Left ventricle myocardium inferior (tissue), 1 donor: Measurements from ENCODE around the gene PIK3CA. TPM values are rescaled to one million over a fixed set of nuclear protein-coding genes. Genes with fewer than 3 reads are reported as not detected.

ENCODE experiments used
- DNase-seq: peaks from one replicate; pipeline ENCODE4 v3.0.0-alpha.2; 2020
- H3K27ac ChIP-seq: fragments of 200-600 bp; replicated peaks from 2 replicates; pipeline ENCODE4 v1.8.0; 2021
- H3K27me3 ChIP-seq: fragments of 200-600 bp; 2 replicates; pipeline ENCODE4 v1.8.0; 2021; ENCODE audit warnings: low read depth
- H3K36me3 ChIP-seq: fragments of 200-600 bp; 2 replicates; pipeline ENCODE4 v1.8.0; 2021
- H3K4me1 ChIP-seq: fragments of 200-600 bp; 2 replicates; pipeline ENCODE4 v1.8.0; 2021
- H3K4me3 ChIP-seq: fragments of 200-600 bp; 2 replicates; pipeline ENCODE4 v1.8.0; 2021; ENCODE audit warnings: mild to moderate bottlenecking, moderate library complexity
- H3K9me3 ChIP-seq: fragments of 200-600 bp; replicated peaks from 2 replicates; pipeline ENCODE4 v1.8.0; 2021
- CTCF ChIP-seq: fragments of 200-600 bp; IDR thresholded peaks from 2 replicates; pipeline ENCODE4 v1.8.0; 2021; ENCODE audit warnings: antibody characterized with exemption, mild to moderate bottlenecking, borderline replicate concordance
- intact Hi-C: fragments of 100-400 bp; cut with micrococcal nuclease; formaldehyde crosslinking; loops from one replicate; pipeline ENCODE4 v1.11.0; 2022
- total RNA-seq: library from RNA; stranded (reverse); fragmentation: NEBNext Ultra II Directional; extraction: Animal tissue kit (Norgen Biotek cat#: 25700); gene quantifications from one replicate; pipeline ENCODE4 v1.2.1, GENCODE V29; 2021
- donor health status: DM: no; HTN: yes; CAD: no; lungs with severe emphysema.

Gene PIK3CA
- total RNA-seq, 1 donor from 2014 or later, result 19.6 TPM

GRCh38 chr3:179149951-179150350, 1.8 kb downstream of the PIK3CA start:
- Histone ChIP-seq H3K9me3 (no peaks in the 10 kb centered on the region), H3K4me1 (peaks cover 69% of the 10 kb centered on the region), H3K4me3 (peak overlapping the region; percentile 96), H3K27ac (peak overlapping the region; percentile 98), H3K36me3 (no peaks in the 10 kb centered on the region), H3K27me3 (no peaks in the 10 kb centered on the region)
- no peak for TF ChIP-seq CTCF
- intact Hi-C loops, result no loop called here
- no peak for DNase-seq

- TF ChIP-seq CTCF, result no peak
- Histone ChIP-seq H3K27ac (peak overlapping the region; percentile 98), H3K27me3 (no peaks in the 10 kb centered on the region), H3K4me3 (peak overlapping the region; percentile 96), H3K9me3 (no peaks in the 10 kb centered on the region), H3K36me3 (no peaks in the 10 kb centered on the region), H3K4me1 (peaks cover 75% of the 10 kb centered on the region)
- intact Hi-C loops, result no loop called here
- DNase-seq, result no peak
Measured at GRCh38 chr3:179150610-179151009, 2.5 kb downstream of the PIK3CA start.

DNA sequence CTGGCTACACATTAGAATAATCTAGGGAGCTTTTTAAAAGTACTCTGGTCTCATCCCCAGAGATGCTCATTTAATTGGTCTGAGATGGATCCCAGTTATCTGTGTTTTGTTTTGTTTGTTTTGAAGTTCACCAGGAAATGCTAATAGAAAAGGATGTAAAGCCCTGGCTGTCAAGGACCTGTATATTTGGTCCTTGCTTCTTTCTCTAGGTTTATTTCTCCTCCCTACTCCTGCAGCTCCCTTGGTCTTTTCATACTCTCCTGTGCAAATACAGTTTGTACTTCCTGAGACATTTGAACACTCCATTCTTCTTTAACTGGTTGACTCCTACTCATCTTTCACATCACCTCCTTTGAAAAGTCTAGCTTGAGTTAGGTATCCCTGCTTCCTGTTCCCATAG, 3.3 kb downstream of the PIK3CA start:
- Histone ChIP-seq H3K4me3 (no peak overlapping the region), H3K36me3 (no peaks in the 10 kb centered on the region), H3K9me3 (no peaks in the 10 kb centered on the region), H3K27ac (no peak overlapping the region), H3K27me3 (no peaks in the 10 kb centered on the region), H3K4me1 (peaks cover 83% of the 10 kb centered on the region)
- intact Hi-C loops, result no loop called here
- no peak for DNase-seq
- no peak for TF ChIP-seq CTCF

GRCh38 chr3:179156170-179156569, 8.0 kb downstream of the PIK3CA start:
- Histone ChIP-seq H3K4me1 (peaks cover 90% of the 10 kb centered on the region), H3K27ac (no peak overlapping the region)

DNA sequence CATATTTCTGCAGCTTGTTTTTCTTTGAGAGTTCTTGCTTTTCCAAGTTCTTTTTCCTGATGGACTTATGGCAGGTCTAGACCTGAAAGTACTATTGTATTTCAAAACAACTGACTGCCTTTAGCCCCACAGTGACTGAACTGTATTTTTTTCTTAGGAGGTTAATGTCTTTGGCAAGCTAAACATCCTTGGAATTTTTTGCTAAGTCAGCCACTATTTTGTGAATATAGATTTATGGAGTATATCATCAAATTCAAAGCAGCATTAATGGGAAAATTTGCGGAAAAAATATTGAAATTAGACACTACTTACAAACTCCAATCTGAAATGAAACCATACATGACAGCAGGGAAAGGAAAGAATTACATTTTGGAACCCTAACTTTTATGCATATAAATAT, 8.6 kb downstream of the PIK3CA start:
- H3K9me3 ChIP-seq, result no peaks in the 10 kb centered on the region
- no peaks in the 10 kb centered on the region for H3K27me3 ChIP-seq
- intact Hi-C loops, result no loop called here
- no peak for TF ChIP-seq CTCF
- no peak overlapping the region for H3K4me3 ChIP-seq
- no peaks in the 10 kb centered on the region for H3K36me3 ChIP-seq
- peaks cover 90% of the 10 kb centered on the region for H3K4me1 ChIP-seq
- no peak for DNase-seq
- no peak overlapping the region for H3K27ac ChIP-seq

More at GRCh38 chr3:179156170-179156569, 8.0 kb downstream of the PIK3CA start:
- TF ChIP-seq CTCF, result no peak
- Histone ChIP-seq H3K9me3 (no peaks in the 10 kb centered on the region), H3K4me3 (no peak overlapping the region), H3K27me3 (no peaks in the 10 kb centered on the region), H3K36me3 (no peaks in the 10 kb centered on the region)
- intact Hi-C loops, result no loop called here
- no peak for DNase-seq
